Duodenal mucosa (tissue), 2 donors: ENCODE results near the gene LPCAT3.

Experiments used
- H3K27ac ChIP-seq: one replicate; pipeline ENCODE4 v1.7.0; 2013; ENCODE audit warnings: low read depth, low read length
- H3K27me3 ChIP-seq, 2 donors: one replicate each; pipeline ENCODE4 v1.7.0; 2013; ENCODE audit warnings: low read length in 2 of 2, control low read depth in 1 of 2; ENCODE audit not compliant: insufficient read depth in 2 of 2, control insufficient read depth in 1 of 2
- H3K36me3 ChIP-seq, 2 donors: one replicate each; pipeline ENCODE4 v1.7.0; 2013; ENCODE audit warnings: low read length in 2 of 2, control low read depth in 1 of 2; ENCODE audit not compliant: insufficient read depth in 2 of 2, control insufficient read depth in 1 of 2
- H3K4me1 ChIP-seq, 2 donors: one replicate each; pipeline ENCODE4 v1.7.0; 2013; ENCODE audit warnings: low read length in 2 of 2, control low read depth in 1 of 2; ENCODE audit not compliant: insufficient read depth in 2 of 2, control insufficient read depth in 1 of 2
- H3K4me3 ChIP-seq, 2 donors: one replicate each; pipeline ENCODE4 v1.7.0; 2013; ENCODE audit warnings: low read length in 2 of 2, low read depth in 1 of 2
- H3K9ac ChIP-seq, 2 donors: one replicate each; pipeline ENCODE4 v1.7.0; 2013; ENCODE audit warnings: low read length in 2 of 2, low read depth in 1 of 2
- H3K9me3 ChIP-seq, 2 donors: one replicate each; pipeline ENCODE4 v1.7.0; 2013; ENCODE audit warnings: low read length in 2 of 2, control low read depth in 1 of 2; ENCODE audit not compliant: control insufficient read depth in 1 of 2

LPCAT3 gene

DNA sequence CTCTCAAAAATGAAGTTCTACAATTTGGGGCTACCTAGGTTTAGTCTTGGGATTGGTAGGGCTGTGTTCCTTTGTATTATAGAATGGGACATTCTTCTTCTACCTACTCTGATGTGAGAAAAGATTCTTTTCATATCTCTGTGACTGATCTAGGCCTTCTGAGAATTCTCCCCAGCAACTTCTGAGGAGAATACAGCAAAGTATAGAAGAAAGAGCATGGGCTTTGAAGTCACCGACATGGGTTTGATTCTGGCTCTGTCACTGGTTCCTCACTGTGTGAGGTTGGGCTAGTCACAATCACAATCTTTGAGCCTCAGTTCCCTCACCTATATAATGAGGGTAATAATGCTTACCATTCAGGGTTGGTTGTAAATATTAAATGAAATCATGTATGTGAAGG is 85.5 kb downstream of the LPCAT3 start:
- Histone ChIP-seq H3K27ac (no peak overlapping the region), H3K9ac (no peak overlapping the region), H3K4me1 (peaks cover 25 to 38% of the 10 kb centered on the region in 2 donors), H3K4me3 (no peak overlapping the region), H3K9me3 (no peaks in the 10 kb centered on the region), H3K27me3 (no peaks in the 10 kb centered on the region), H3K36me3 (peaks cover 8 to 38% of the 10 kb centered on the region in 2 donors)

DNA sequence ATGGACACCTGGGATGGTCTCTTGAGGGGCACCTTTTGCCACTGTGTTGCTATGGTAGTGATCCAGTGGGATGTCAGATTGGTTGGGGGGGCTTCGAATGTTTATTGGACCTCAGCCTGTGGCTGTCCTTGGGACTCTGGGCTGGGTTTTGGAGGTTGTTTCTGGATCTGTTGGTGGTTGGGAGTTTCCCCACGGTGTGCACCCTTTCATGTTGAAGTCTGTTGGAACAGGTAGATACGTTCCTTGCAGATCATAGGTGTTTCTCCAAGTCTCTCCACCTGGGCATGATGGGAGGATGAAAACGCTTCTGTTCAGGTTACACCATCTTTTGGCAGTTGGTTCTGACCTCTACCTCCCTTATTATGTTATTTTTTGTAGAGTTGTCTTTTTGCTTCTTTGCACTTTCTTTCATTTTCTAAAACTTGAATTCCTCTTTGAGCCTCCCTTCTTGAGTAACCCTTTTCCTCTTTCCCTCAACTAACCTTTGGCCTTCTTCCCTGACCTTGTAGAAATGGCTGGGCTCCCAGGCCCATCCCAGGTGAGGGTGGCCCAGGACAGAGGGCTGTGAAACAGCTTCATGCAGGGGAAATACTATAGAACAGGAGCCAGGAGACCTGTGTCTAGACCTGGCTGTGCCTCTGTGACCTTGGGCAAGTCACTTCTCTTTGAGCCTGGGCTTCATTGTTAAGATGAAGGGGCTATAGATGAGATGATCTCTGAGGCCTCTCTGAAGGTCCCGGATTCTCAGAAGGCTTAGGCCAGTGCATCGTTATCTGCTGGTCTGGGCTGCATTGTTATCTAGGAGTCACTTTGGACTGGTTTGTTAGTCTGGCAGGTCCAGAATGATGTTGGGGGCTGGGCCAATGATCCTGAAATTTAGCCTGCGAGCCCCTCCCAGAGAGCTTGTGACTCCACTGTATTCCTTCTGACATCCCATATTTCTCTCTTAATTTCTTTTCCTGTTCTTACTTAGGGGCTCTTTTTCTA is 88.5 kb downstream of the LPCAT3 start:
- H3K9me3 ChIP-seq: no peaks in the 10 kb centered on the region
- H3K36me3 ChIP-seq: peaks cover 5 to 18% of the 10 kb centered on the region in 2 donors
- H3K4me1 ChIP-seq: peaks cover 44 to 53% of the 10 kb centered on the region in 2 donors
- H3K27me3 ChIP-seq: no peaks in the 10 kb centered on the region
- H3K27ac ChIP-seq: peak overlapping the region; percentile 26
- peak overlapping the region; percentile 85 to 89 for H3K4me3 ChIP-seq
- peak overlapping the region; percentile 68 to 90 for H3K9ac ChIP-seq

DNA sequence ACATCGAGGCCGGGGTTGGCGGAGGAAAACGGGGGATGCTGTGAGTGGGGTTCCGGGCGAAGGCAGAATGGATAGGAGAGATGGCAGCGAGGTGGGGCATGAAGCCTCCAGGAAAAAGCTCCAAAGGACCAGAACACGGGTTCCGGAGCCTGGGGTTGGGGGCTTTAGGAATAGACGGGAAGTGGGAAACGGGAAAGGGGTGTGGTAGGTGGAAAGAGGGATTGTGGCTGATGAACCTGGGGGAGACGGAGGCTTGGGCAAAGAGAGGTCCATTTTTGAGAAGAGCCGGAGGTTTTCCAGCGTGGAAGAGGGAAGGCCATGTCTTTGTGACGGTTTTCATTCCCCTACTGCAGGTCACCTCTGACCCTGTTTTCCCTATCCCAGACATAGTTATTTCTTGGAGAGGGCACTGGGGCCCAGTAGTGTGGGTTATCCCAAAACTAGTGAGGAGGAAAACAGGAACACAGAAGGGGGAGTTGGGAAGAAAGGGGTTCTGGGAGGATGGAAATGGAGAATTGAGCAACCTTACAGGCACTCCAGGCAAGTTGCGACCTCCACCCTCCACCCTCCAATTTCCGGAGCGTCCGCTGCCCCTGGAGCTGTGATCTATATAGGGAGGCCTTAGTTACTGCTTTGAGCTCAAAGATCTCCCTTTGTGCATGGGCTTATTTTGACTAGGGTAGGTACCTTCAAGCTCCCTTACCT is 89.4 kb downstream of the LPCAT3 start:
- no peaks in the 10 kb centered on the region for H3K9me3 ChIP-seq
- H3K27me3 ChIP-seq: no peaks in the 10 kb centered on the region
- peak overlapping the region; percentile 85 to 89 for H3K4me3 ChIP-seq
- peak overlapping the region; percentile 79 for H3K27ac ChIP-seq
- H3K4me1 ChIP-seq: peaks cover 49 to 62% of the 10 kb centered on the region in 2 donors
- peaks cover 0 to 9% of the 10 kb centered on the region in 2 donors for H3K36me3 ChIP-seq
- H3K9ac ChIP-seq: peak overlapping the region; percentile 68 to 90

DNA sequence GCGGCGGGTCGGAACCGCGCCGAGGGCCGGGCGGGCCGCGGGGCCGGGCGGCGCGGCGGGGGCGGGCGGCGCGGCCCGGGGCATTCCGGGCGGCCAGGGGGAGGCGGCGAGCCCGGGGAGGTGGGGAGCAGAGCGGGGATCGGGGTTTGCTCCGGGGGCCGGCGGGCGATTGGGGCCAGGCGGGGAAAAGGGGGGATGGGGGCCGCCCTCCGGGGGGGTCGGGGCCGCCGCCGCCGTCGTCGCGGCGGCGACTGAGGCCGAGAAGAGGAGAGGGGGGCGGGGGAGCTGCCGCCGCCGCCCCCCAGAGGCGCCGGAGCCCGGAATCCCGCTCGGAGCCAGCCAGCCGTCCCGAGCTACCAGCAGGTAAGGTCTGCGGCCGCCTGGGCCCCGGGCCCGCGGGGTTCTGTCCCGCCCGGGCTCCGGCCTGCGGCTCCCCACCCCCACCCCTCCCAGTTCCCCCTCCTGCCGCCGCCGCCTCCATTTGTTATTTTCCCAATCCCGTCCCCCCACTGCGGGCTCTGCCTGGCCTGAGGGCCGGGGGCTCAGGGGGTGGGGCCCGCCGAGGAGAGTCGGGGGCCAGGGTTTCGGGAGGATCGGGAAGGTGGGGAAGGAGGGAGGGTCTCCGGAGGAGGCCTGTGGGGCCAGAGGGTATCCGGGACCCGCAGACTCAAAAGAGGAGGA is 90.1 kb downstream of the LPCAT3 start:
- no peaks in the 10 kb centered on the region for H3K27me3 ChIP-seq
- H3K4me3 ChIP-seq: peak overlapping the region; percentile 85 to 89
- H3K27ac ChIP-seq: peak overlapping the region; percentile 79
- H3K4me1 ChIP-seq: peaks cover 49 to 59% of the 10 kb centered on the region in 2 donors
- H3K9me3 ChIP-seq: no peaks in the 10 kb centered on the region
- H3K9ac ChIP-seq: peak overlapping the region; percentile 68 to 90
- H3K36me3 ChIP-seq: peaks cover 0 to 2% of the 10 kb centered on the region in 2 donors

DNA sequence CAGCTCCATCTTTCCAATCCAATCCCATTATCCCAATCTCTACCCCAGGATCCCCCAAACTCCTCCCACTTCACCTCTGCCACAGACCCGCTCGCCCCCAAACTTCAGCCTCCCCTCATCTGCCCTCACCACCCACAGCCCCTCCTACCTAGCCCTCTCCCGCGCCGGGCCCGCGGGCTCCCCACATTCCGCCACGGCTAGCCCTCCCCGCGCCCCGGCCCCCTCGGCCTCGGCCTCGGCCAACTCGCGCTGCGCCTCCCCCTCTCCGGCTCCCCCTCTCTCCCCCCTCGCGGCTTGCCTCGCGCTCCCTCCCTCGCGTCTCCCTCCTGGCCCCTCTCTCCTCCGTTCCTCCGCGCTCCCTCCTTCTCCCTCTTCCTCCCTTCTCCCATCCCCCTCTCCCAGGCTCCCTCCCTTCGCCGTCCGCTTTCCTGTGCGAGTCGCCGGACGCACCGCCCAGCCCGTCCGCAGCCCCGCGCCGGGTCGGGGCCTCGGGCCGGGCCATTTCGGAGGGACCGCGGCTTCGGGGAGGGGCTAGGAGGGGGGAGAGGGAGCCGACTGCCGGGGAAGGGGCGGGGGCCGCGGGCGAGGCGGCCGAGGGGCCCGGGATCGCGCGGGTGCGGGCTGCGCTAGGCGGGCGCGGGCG is 90.8 kb downstream of the LPCAT3 start, which contains the start of gene ATN1:
ATN1 (plus strand) TSS at position 581 of the 643 bp plus-strand sequence. CDS start 6,043 bp downstream, outside the sequence.
- peak within 1 kb of the TSS; percentile 77 to 90 for H3K9ac ChIP-seq
- H3K27ac ChIP-seq: peak within 1 kb of the TSS; percentile 86
- H3K4me1 ChIP-seq: peaks cover 49 to 59% of the 10 kb centered on the region in 2 donors

More for the DNA sequence above, 90.8 kb downstream of the LPCAT3 start, which contains the start of gene ATN1:
- Histone ChIP-seq H3K27me3 (no peaks in the 10 kb centered on the region), H3K36me3 (no peaks in the 10 kb centered on the region), H3K4me3 (peak within 1 kb of the TSS; percentile 85 to 89), H3K9me3 (no peaks in the 10 kb centered on the region)
